H1 (cell line): ENCODE measurements around the gene SLC4A7.

Experiments used
- POLR2A ChIP-seq, 2 experiments: IDR thresholded peaks; 1 replicate in 1 of 2; 2 replicates in 1 of 2; pipeline ENCODE4 v1.6.1; 2011; ENCODE audit warnings: low read depth in 2 of 2, low read length in 2 of 2, mild to moderate bottlenecking in 2 of 2; ENCODE audit errors: control extremely low read depth in 1 of 2
- POLR2AphosphoS5 ChIP-seq: IDR thresholded peaks from 2 replicates; pipeline ENCODE4 v1.6.1; 2011; ENCODE audit warnings: low read depth, low read length

GRCh38 chr3:27458929-27459328, 25.3 kb downstream of the SLC4A7 start:
- TF ChIP-seq POLR2AphosphoS5 (no peak), POLR2A (IDR thresholded peaks at IDR 0.05; ENCODE audit: control extremely low read depth in 1 of 2, low read depth in 2 of 2, low read length in 2 of 2) (no peak)
